Glutamatergic neuron (in vitro differentiated cells): ENCODE data around the gene AUTS2. TPM values are rescaled to one million over a fixed set of nuclear protein-coding genes. Genes with fewer than 3 reads are reported as not detected.

Source experiments
- DNase-seq: peaks from one replicate; pipeline ENCODE4 v3.0.0; 2022
- H3K27ac Mint-ChIP-seq: one replicate; pipeline ENCODE4 v1.8.0; 2020; ENCODE audit warnings: mild to moderate bottlenecking, mixed read lengths, inconsistent platforms; ENCODE audit not compliant: unreplicated experiment
- H3K27me3 Mint-ChIP-seq: one replicate; pipeline ENCODE4 v1.8.0; 2020; ENCODE audit warnings: mild to moderate bottlenecking, moderate library complexity, mixed read lengths, inconsistent platforms; ENCODE audit not compliant: unreplicated experiment
- H3K36me3 Mint-ChIP-seq: one replicate; pipeline ENCODE4 v1.8.0; 2020; ENCODE audit warnings: mild to moderate bottlenecking, mixed read lengths, inconsistent platforms; ENCODE audit not compliant: unreplicated experiment
- H3K4me1 Mint-ChIP-seq: one replicate; pipeline ENCODE4 v1.8.0; 2020; ENCODE audit warnings: mild to moderate bottlenecking, low read depth, mixed read lengths, inconsistent platforms; ENCODE audit not compliant: unreplicated experiment
- H3K4me3 Mint-ChIP-seq: one replicate; pipeline ENCODE4 v1.8.0; 2020; ENCODE audit warnings: mild to moderate bottlenecking, mixed read lengths, inconsistent platforms; ENCODE audit not compliant: unreplicated experiment
- H3K9me3 Mint-ChIP-seq: one replicate; pipeline ENCODE4 v1.8.0; 2020; ENCODE audit warnings: mild to moderate bottlenecking, moderate library complexity, mixed read lengths, inconsistent platforms; ENCODE audit not compliant: unreplicated experiment
- CTCF ChIP-seq: fragments of 200-600 bp; sonication (generic); IDR thresholded peaks from one replicate; pipeline ENCODE4 v1.5.0; 2021; ENCODE audit not compliant: partially characterized antibody, unreplicated experiment
- total RNA-seq: library from RNA; stranded (reverse); fragmentation: NEBNext Ultra II Directional; extraction: Animal tissue kit (Norgen Biotek cat#: 25700); gene quantifications from one replicate; pipeline ENCODE4 v1.2.1, GENCODE V29; 2021; ENCODE audit not compliant: unreplicated experiment

The AUTS2 gene
- total RNA-seq, 1 donor from 2014 or later: 300 TPM

DNA sequence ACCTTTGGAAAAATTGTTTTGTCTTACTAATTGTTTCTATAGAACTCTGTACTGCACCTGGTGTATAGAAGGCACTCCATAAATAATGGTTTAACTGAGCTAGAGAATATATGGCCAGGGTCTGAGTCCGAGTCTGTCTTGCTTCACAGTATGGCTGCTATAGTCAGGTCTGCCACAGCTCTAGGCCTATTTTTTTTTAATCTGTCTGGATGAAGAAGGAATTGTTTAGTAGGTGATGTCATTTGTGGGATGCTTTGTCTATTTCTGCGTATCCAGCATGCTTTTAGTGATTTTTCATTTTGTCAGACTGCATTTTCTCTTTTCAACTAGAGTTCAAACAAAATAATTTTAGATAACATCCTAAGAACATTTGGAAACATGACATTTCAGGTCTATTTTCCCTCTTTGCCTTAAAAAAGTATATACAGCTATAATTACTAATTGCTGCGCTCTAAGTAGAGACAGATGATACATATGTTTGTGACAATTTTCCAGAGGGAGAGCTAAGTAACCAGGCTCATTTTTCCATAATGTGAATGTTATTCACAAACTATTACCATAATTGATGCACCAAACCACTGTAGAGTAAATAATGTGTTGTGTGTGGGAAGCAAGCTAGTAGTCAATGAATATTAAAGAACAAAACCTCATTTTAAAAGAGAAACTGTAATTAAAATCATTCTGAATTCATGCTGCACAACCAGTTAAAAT, 361.7 kb downstream of the AUTS2 start:
- H3K4me3 Mint-ChIP-seq: no peak overlapping the region

GRCh38 chr7:69961436-69961835, 363.2 kb downstream of the AUTS2 start:
- no peak for TF ChIP-seq CTCF
- H3K27me3 Mint-ChIP-seq: peaks cover 5% of the 10 kb centered on the region
- no peak overlapping the region for H3K4me3 Mint-ChIP-seq
- DNase-seq: no peak
- H3K4me1 Mint-ChIP-seq: peaks cover 27% of the 10 kb centered on the region
- H3K36me3 Mint-ChIP-seq: no peaks in the 10 kb centered on the region
- peaks cover 4% of the 10 kb centered on the region for H3K9me3 Mint-ChIP-seq
- H3K27ac Mint-ChIP-seq: no peak overlapping the region

More for the DNA sequence above, 361.7 kb downstream of the AUTS2 start:
- no peak for DNase-seq
- Mint-ChIP-seq H3K9me3 (peaks cover 4% of the 10 kb centered on the region), H3K4me1 (peaks cover 28% of the 10 kb centered on the region), H3K27ac (no peak overlapping the region), H3K36me3 (no peaks in the 10 kb centered on the region), H3K27me3 (peaks cover 8% of the 10 kb centered on the region)
- TF ChIP-seq CTCF: no peak

- Mint-ChIP-seq H3K36me3 (no peaks in the 10 kb centered on the region), H3K4me3 (no peak overlapping the region), H3K27ac (peak overlapping the region; percentile 1), H3K9me3 (peaks cover 4% of the 10 kb centered on the region), H3K27me3 (peaks cover 5% of the 10 kb centered on the region), H3K4me1 (peaks cover 32% of the 10 kb centered on the region)
- DNase-seq: no peak
- no peak for TF ChIP-seq CTCF
These were observed 364.2 kb downstream of the AUTS2 start for GRCh38 chr7:69962186-69963065.

DNA sequence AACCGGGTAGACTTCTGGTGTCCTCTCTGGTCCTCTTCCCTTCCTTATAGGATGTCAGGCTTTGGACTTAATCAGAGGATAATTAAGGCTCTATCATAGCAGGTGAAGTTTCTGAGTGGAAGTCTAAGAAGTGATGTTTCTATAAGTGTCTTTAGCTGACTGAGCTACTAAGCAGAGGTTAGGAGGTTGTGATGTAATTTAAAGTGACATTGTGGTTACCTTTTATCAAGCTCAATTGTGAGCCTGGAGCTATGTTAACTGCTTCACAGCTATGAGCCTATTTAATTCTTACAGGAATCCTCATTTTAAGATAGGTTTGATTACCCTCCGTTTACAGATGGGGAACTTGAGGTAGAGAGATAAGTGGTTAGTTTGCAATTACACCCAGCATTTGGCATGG, 365.1 kb downstream of the AUTS2 start:
- peaks cover 5% of the 10 kb centered on the region for H3K27me3 Mint-ChIP-seq
- peaks cover 4% of the 10 kb centered on the region for H3K9me3 Mint-ChIP-seq
- no peaks in the 10 kb centered on the region for H3K36me3 Mint-ChIP-seq
- TF ChIP-seq CTCF: no peak
- H3K4me1 Mint-ChIP-seq: peaks cover 35% of the 10 kb centered on the region
- no peak overlapping the region for H3K27ac Mint-ChIP-seq
- no peak overlapping the region for H3K4me3 Mint-ChIP-seq
- DNase-seq: no peak
